KMS-11 (cell line): ENCODE measurements around the gene ACSBG1.

Experiments
- H2AFZ ChIP-seq: fragments of 200-600 bp; sonication (generic); 2 replicates; pipeline ENCODE4 v1.6.1; 2016; ENCODE audit warnings: antibody characterized with exemption, mixed run types, low read depth
- H3K27ac ChIP-seq: fragments of 200-600 bp; sonication (generic); 2 replicates; pipeline ENCODE4 v1.6.1; 2016; ENCODE audit warnings: mild to moderate bottlenecking, mixed run types
- H3K27me3 ChIP-seq: fragments of 200-600 bp; sonication (generic); 2 replicates; pipeline ENCODE4 v1.6.1; 2017; ENCODE audit warnings: mild to moderate bottlenecking, low read depth, mixed run types, moderate library complexity; ENCODE audit not compliant: insufficient read depth
- H3K36me3 ChIP-seq: fragments of 200-600 bp; sonication (generic); 2 replicates; pipeline ENCODE4 v1.6.1; 2017; ENCODE audit warnings: mild to moderate bottlenecking, mixed run types; ENCODE audit not compliant: insufficient read depth
- H3K4me1 ChIP-seq: fragments of 200-600 bp; sonication (generic); 2 replicates; pipeline ENCODE4 v1.6.1; 2016; ENCODE audit warnings: mild to moderate bottlenecking, low read depth, mixed run types; ENCODE audit not compliant: poor library complexity, severe bottlenecking
- H3K4me2 ChIP-seq: fragments of 200-600 bp; sonication (generic); 2 replicates; pipeline ENCODE4 v1.7.0; 2016; ENCODE audit warnings: mild to moderate bottlenecking, mixed run types
- H3K4me3 ChIP-seq: fragments of 200-600 bp; sonication (generic); IDR thresholded peaks from 2 replicates; pipeline ENCODE4 v1.6.1; 2017; ENCODE audit warnings: low read depth, low read length, mixed read lengths; ENCODE audit not compliant: insufficient read depth
- H3K79me2 ChIP-seq: fragments of 200-600 bp; sonication (generic); 2 replicates; pipeline ENCODE4 v1.6.1; 2016; ENCODE audit warnings: low read depth, mixed run types; ENCODE audit not compliant: insufficient read depth
- H3K9ac ChIP-seq: fragments of 200-600 bp; sonication (generic); 2 replicates; pipeline ENCODE4 v1.6.1; 2016; ENCODE audit warnings: mild to moderate bottlenecking, mixed run types
- H4K20me1 ChIP-seq: fragments of 200-600 bp; sonication (generic); 2 replicates; pipeline ENCODE4 v1.6.1; 2016; ENCODE audit warnings: mild to moderate bottlenecking, mixed run types; ENCODE audit not compliant: insufficient read depth
- CTCF ChIP-seq: fragments of 200-600 bp; sonication (generic); conservative IDR thresholded peaks from 2 replicates; pipeline ENCODE4 v1.6.1; 2017; ENCODE audit warnings: low read depth, mild to moderate bottlenecking, antibody characterized with exemption, low read length, moderate library complexity, mixed read lengths

ACSBG1 gene

GRCh38 chr15:78148392-78149067 lies 85.8 kb downstream of the ACSBG1 start:
- H3K4me3 ChIP-seq, result no peak overlapping the region
- peaks cover 26% of the 10 kb centered on the region for H3K4me1 ChIP-seq
- no peaks in the 10 kb centered on the region for H3K36me3 ChIP-seq
- no peaks in the 10 kb centered on the region for H4K20me1 ChIP-seq
- H3K4me2 ChIP-seq, result peak overlapping the region; percentile 71
- H2AFZ ChIP-seq, result peak overlapping the region; percentile 76
- H3K79me2 ChIP-seq, result peaks cover 34% of the 10 kb centered on the region; the same call in 1 of the 2 replicates
- peak overlapping the region; percentile 39; the same call in 1 of the 2 replicates for H3K9ac ChIP-seq
- no peaks in the 10 kb centered on the region for H3K27me3 ChIP-seq
- H3K27ac ChIP-seq, result no peak overlapping the region
- TF ChIP-seq CTCF, result no peak

GRCh38 chr15:78147566-78147965 lies 86.8 kb downstream of the ACSBG1 start:
- Histone ChIP-seq H3K4me3 (no peak overlapping the region), H3K79me2 (peaks cover 24% of the 10 kb centered on the region; the same call in 1 of the 2 replicates), H3K4me2 (no peak overlapping the region), H3K36me3 (no peaks in the 10 kb centered on the region), H3K4me1 (peaks cover 26% of the 10 kb centered on the region), H4K20me1 (no peaks in the 10 kb centered on the region), H3K27me3 (no peaks in the 10 kb centered on the region), H2AFZ (no peak overlapping the region), H3K9ac (no peak overlapping the region), H3K27ac (no peak overlapping the region)
- no peak for TF ChIP-seq CTCF

- peaks cover 18% of the 10 kb centered on the region; the same call in 1 of the 2 replicates for H3K79me2 ChIP-seq
- H4K20me1 ChIP-seq, result no peaks in the 10 kb centered on the region
- H3K36me3 ChIP-seq, result no peaks in the 10 kb centered on the region
- TF ChIP-seq CTCF, result no peak
- no peak overlapping the region for H3K4me3 ChIP-seq
- no peak overlapping the region for H2AFZ ChIP-seq
- H3K27me3 ChIP-seq, result no peaks in the 10 kb centered on the region
- no peak overlapping the region for H3K27ac ChIP-seq
- no peak overlapping the region for H3K9ac ChIP-seq
- H3K4me2 ChIP-seq, result no peak overlapping the region
- peaks cover 24% of the 10 kb centered on the region for H3K4me1 ChIP-seq
Observed at GRCh38 chr15:78146425-78147154, 87.8 kb downstream of the ACSBG1 start.

GRCh38 chr15:78142332-78142731 lies 92.0 kb downstream of the ACSBG1 start:
- Histone ChIP-seq H3K9ac (no peak overlapping the region), H3K4me1 (no peaks in the 10 kb centered on the region), H3K4me3 (no peak overlapping the region), H3K36me3 (no peaks in the 10 kb centered on the region), H3K27ac (no peak overlapping the region), H3K79me2 (no peaks in the 10 kb centered on the region), H2AFZ (no peak overlapping the region), H3K4me2 (no peak overlapping the region), H4K20me1 (no peaks in the 10 kb centered on the region), H3K27me3 (no peaks in the 10 kb centered on the region)
- no peak for TF ChIP-seq CTCF
